GM18507 (cell line): ENCODE results near the gene PLD1.

Experiments used
- DNase-seq: peaks from one replicate; pipeline ENCODE4 v3.0.0; 2011; ENCODE audit warnings: low read depth; ENCODE audit not compliant: insufficient read length; ENCODE audit errors: extremely low spot score
- FAIRE-seq: peaks from 2 replicates; lab custom pipeline; 2011; peaks lifted over from hg19 to GRCh38; lab: Jason Lieb, UNC

Gene PLD1

GRCh38 chr3:171688002-171688401 lies 122.3 kb downstream of the PLD1 start:
- no peak for FAIRE-seq
- DNase-seq = no peak

- no peak for FAIRE-seq
Measured at GRCh38 chr3:171687581-171687980, 122.7 kb downstream of the PLD1 start.

GRCh38 chr3:171687064-171687463 lies 123.2 kb downstream of the PLD1 start:
- DNase-seq (no peak), FAIRE-seq (no peak)

More at GRCh38 chr3:171687581-171687980, 122.7 kb downstream of the PLD1 start:
- no peak for DNase-seq

GRCh38 chr3:171685116-171685895 lies 125.0 kb downstream of the PLD1 start:
- DNase-seq = no peak

GRCh38 chr3:171684221-171684620 lies 126.1 kb downstream of the PLD1 start:
- FAIRE-seq = no peak
- no peak for DNase-seq

More at GRCh38 chr3:171685116-171685895, 125.0 kb downstream of the PLD1 start:
- no peak for FAIRE-seq

- DNase-seq = no peak
- no peak for FAIRE-seq
Measured at GRCh38 chr3:171682743-171683142, 127.5 kb downstream of the PLD1 start.

- no peak for DNase-seq
- no peak for FAIRE-seq
Measured at GRCh38 chr3:171680726-171681411, 129.4 kb downstream of the PLD1 start.

GRCh38 chr3:171678971-171679492 lies 131.3 kb downstream of the PLD1 start:
- DNase-seq (no peak), FAIRE-seq (no peak)

GRCh38 chr3:171677706-171678105 lies 132.6 kb downstream of the PLD1 start:
- FAIRE-seq (no peak), DNase-seq (no peak)

GRCh38 chr3:171676601-171677175 lies 133.6 kb downstream of the PLD1 start:
- DNase-seq = no peak
- no peak for FAIRE-seq

- no peak for DNase-seq
- no peak for FAIRE-seq
Measured at GRCh38 chr3:171673951-171674350, 136.3 kb downstream of the PLD1 start.

- no peak for FAIRE-seq
- no peak for DNase-seq
Measured at GRCh38 chr3:171672538-171672937, 137.7 kb downstream of the PLD1 start.

GRCh38 chr3:171672124-171672523 lies 138.2 kb downstream of the PLD1 start:
- no peak for FAIRE-seq
- no peak for DNase-seq

- FAIRE-seq = no peak
- no peak for DNase-seq
Measured at GRCh38 chr3:171671709-171672108, 138.6 kb downstream of the PLD1 start.

- DNase-seq (no peak), FAIRE-seq (no peak)
Measured at GRCh38 chr3:171666516-171666915, 143.8 kb downstream of the PLD1 start.

- FAIRE-seq = no peak
- DNase-seq = no peak
Measured at GRCh38 chr3:171663805-171664204, 146.5 kb downstream of the PLD1 start.

- DNase-seq (no peak), FAIRE-seq (no peak)
Measured at GRCh38 chr3:171661484-171661883, 148.8 kb downstream of the PLD1 start.

- FAIRE-seq (no peak), DNase-seq (no peak)
Measured at GRCh38 chr3:171660188-171660587, 150.1 kb downstream of the PLD1 start.

- no peak for DNase-seq
- no peak for FAIRE-seq
Measured at GRCh38 chr3:171658841-171659240, 151.4 kb downstream of the PLD1 start.

- FAIRE-seq (no peak), DNase-seq (no peak)
Measured at GRCh38 chr3:171654809-171655208, 155.5 kb downstream of the PLD1 start.
